ENCODE data around the gene RANBP9. TPM values are rescaled to one million over a fixed set of nuclear protein-coding genes. Genes with fewer than 3 reads are reported as not detected.

The RANBP9 gene
- total RNA-seq, 2 donors from 2014 or later: 28.4 TPM

GRCh38 chr6:13666194-13667105 is 45.2 kb downstream of the RANBP9 start:
- TF ChIP-seq CTCF (IDR thresholded peaks at IDR 0.05): no peak
- H3K27ac ChIP-seq: no peak overlapping the region
- H3K9me3 ChIP-seq: no peaks in the 10 kb centered on the region
- H3K27me3 ChIP-seq: no peaks in the 10 kb centered on the region
- no peak overlapping the region for H3K4me3 ChIP-seq
- peaks cover 0 to 11% of the 10 kb centered on the region in 2 donors for H3K4me1 ChIP-seq
- no peak for DNase-seq (ENCODE audit: low spot score)
- H3K36me3 ChIP-seq: no peaks in the 10 kb centered on the region

DNA sequence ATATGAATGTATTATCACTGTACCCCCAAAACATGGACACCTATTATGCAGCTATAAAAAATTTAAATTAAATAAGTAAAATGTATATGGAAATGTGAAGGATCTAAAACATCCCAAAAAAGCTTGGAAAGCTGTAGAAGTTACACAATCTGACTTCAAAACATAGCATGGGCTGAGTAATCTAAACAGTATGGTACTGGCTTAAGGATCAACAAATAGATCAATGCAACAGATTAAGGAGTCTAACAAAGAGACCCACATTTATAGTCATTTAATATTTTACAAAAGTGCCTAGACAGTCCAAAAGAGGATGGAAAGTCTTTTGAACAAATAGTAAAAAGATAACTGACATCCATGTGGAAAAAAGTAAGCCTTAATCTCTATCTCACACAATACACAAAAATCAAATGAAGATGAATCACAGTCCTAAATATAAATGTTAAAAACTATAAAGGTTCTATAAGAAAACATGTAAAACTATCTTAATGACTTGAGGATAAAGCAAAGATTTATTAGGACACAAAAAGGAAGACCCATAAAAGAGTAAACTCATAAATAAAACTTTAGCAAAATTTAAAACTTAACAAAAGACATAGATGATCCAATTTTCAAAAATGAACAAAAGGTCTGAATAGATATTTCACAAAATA is 46.8 kb downstream of the RANBP9 start:
- no peak overlapping the region for H3K4me3 ChIP-seq
- TF ChIP-seq CTCF (IDR thresholded peaks at IDR 0.05): no peak
- no peak for DNase-seq (ENCODE audit: low spot score)
- H3K27ac ChIP-seq: no peak overlapping the region
- peaks cover 0 to 18% of the 10 kb centered on the region in 2 donors for H3K4me1 ChIP-seq
- no peaks in the 10 kb centered on the region for H3K9me3 ChIP-seq
- no peaks in the 10 kb centered on the region for H3K27me3 ChIP-seq
- H3K36me3 ChIP-seq: no peaks in the 10 kb centered on the region

DNA sequence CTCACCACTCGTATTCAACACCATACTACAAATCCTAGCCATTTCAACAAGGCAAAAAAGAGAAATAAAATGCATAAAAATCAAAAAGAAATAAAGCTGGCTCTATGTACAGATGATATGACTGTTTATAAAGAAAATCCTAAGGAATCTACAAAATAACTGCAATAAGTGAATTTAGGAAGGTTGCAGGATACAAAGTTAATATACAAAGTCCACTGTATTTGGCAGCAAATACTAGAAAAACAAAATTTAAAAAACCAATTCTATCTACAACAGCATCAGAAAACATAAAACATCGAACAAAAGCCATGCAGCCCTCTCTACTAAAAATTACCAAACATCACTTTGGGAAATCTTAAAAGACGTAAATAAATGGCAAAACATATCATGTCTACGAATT is 47.6 kb downstream of the RANBP9 start:
- no peak overlapping the region for H3K27ac ChIP-seq
- peaks cover 0 to 25% of the 10 kb centered on the region in 2 donors for H3K4me1 ChIP-seq
- H3K27me3 ChIP-seq: no peaks in the 10 kb centered on the region
- no peak for TF ChIP-seq CTCF (IDR thresholded peaks at IDR 0.05)
- no peaks in the 10 kb centered on the region for H3K36me3 ChIP-seq
- no peaks in the 10 kb centered on the region for H3K9me3 ChIP-seq
- no peak overlapping the region for H3K4me3 ChIP-seq
- DNase-seq (ENCODE audit: low spot score): no peak

DNA sequence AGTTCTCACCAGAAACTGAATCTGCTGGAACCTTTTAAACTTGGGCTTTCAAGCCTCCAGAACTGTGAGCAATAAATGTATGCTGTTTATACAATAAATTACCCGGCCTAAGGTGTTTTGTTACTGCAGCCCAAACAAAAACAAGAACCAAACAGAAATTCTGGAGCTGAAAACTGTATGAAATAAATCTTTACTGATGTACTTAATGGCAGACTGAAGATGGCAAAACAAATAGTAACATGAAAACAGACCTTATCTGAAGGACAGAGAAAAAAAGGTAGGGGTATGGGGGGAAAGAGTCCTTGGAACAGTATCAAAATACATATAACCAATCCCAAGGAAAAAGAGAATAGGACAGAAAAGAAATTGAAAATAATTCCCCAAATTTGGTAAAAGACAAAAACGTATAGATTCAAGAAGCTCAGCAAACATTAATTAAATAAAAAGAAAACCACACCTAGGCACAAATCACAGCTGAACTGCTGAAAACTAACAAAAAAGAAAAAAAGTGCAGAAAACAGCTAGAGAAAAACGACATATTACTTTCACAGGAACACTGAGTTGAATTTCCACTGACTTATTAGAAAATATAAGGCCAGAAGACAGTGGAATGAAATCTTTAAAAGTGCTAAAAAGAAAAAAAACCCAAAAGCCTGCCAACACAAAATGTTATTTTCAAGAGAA is 48.8 kb downstream of the RANBP9 start:
- Histone ChIP-seq H3K4me1 (peaks cover 0 to 26% of the 10 kb centered on the region in 2 donors), H3K27ac (no peak overlapping the region), H3K4me3 (no peak overlapping the region), H3K9me3 (no peaks in the 10 kb centered on the region), H3K27me3 (no peaks in the 10 kb centered on the region), H3K36me3 (no peaks in the 10 kb centered on the region)
- TF ChIP-seq CTCF (IDR thresholded peaks at IDR 0.05): no peak
- no peak for DNase-seq (ENCODE audit: low spot score)

GRCh38 chr6:13661647-13662046 is 50.0 kb downstream of the RANBP9 start:
- Histone ChIP-seq H3K4me3 (no peak overlapping the region), H3K27ac (no peak overlapping the region), H3K36me3 (peaks cover under 1% of the 10 kb centered on the region), H3K27me3 (no peaks in the 10 kb centered on the region), H3K4me1 (peaks cover 0 to 26% of the 10 kb centered on the region in 2 donors), H3K9me3 (no peaks in the 10 kb centered on the region)
- DNase-seq (ENCODE audit: low spot score): no peak
- no peak for TF ChIP-seq CTCF (IDR thresholded peaks at IDR 0.05)
